Raji (cell line): ENCODE measurements around the gene PNKP.

Experiments used
- POLR2A ChIP-seq: IDR thresholded peaks from 2 replicates; pipeline ENCODE4 v1.6.1; 2011; ENCODE audit warnings: low read depth, low read length, control low read depth; ENCODE audit not compliant: insufficient read depth

Gene PNKP

GRCh38 chr19:49836176-49837008 lies 31.0 kb downstream of the PNKP start:
- no peak for TF ChIP-seq POLR2A

- no peak for TF ChIP-seq POLR2A
Observed at GRCh38 chr19:49835562-49835961, 31.8 kb downstream of the PNKP start.

- no peak for TF ChIP-seq POLR2A
Observed at GRCh38 chr19:49833599-49833998, 33.8 kb downstream of the PNKP start.

GRCh38 chr19:49832556-49832955 lies 34.8 kb downstream of the PNKP start:
- no peak for TF ChIP-seq POLR2A

GRCh38 chr19:49831592-49831991 lies 35.8 kb downstream of the PNKP start:
- no peak for TF ChIP-seq POLR2A

DNA sequence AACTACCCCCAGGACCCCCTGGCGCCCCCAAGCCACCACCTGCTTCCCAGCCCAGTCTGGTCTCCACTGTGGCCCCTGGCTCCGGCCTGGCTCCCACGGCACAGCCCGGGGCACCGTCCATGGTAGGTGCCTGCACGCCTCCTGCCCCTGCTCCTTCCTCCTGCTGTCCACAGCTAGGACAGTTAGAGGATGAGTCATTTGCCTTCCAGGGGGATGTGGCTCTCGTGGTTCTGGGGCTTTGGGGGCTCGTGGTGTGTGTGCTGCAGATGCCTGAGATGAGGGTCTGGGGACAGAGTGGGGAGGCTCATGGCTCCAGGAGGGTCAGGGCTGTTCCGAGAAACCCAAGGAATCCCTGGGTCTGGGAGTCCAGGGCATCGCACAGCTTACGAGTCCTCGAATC lies 36.6 kb downstream of the PNKP start:
- no peak for TF ChIP-seq POLR2A

DNA sequence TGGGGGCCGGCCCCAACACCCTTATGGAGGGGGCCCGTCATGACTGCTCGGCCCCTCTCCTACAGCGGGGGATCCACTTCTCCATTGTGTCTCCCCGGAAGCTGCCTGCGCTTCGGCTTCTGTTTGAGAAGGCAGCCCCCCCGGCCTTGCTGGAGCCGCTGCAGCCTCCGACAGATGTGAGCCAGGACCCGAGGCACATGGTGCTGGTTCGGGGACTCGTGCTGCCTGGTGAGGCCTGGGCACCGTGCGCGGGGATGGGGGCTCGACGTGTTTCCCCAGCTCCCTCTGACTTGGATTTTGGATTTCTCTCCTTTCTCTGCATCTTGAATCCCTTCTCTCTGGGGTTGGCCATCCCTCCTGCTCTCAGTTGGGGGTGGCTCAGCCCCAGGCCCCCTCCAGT lies 37.7 kb downstream of the PNKP start:
- no peak for TF ChIP-seq POLR2A

DNA sequence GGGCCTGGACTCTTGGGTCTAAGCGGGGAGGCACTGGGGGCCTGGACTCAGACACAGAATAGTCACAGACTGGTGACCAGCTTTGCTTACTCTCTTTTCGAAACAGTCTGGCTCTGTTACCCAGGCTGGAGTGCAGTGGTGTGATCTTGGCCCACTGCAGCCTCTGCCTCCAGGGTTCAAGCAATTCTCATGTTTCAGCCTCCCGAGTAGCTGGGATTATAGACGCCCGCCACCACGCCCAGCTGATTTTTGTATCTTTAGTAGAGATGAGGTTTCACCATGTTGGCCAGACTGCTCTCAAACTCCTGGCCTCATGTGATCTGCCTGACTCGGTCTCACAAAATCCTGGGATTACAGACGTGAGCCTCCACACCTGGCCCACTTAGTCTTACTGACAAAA lies 38.2 kb downstream of the PNKP start:
- no peak for TF ChIP-seq POLR2A

DNA sequence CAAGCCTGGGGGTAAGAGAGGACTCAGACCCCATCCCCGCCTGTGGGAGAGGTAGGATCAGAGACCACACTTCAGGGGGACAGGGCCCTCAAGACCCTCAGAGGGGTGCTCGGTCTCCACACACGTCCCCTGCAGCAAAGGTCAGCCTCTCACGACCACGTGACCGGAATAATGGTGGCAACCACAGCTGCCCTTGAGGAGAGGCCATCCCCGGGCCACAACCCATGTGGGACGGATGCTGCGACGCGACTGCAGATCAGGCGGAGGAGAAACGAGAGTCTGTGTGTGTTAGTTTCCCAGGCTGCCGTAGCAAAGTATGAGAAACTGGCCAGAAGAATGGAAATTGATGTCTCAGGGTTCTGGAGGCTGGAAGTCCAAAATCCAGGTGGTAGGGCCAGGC lies 40.3 kb downstream of the PNKP start:
- no peak for TF ChIP-seq POLR2A

DNA sequence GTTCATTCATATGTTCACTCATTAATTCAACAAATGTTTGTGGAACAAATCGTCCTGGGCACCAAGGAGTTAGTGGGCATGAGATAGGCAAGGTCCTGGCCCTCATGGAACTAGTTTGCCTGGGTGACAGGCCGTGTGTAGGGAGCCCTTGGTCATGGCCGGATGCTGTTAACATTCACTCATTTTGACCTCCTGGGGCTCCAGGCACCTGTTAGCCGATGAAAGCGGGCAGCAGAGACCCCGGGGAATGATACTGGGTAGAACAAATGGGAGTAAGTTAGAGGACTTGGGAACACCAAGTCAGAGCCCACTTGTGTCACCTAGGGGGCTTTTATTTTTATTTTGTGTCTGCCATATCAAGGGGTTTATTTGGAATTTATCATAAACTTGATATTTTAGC lies 42.7 kb downstream of the PNKP start:
- no peak for TF ChIP-seq POLR2A

- no peak for TF ChIP-seq POLR2A
Observed at GRCh38 chr19:49823472-49823871, 43.9 kb downstream of the PNKP start.

GRCh38 chr19:49820125-49820524 lies 47.3 kb downstream of the PNKP start:
- TF ChIP-seq POLR2A: no peak

GRCh38 chr19:49818649-49819370 lies 48.6 kb downstream of the PNKP start:
- TF ChIP-seq POLR2A: no peak

DNA sequence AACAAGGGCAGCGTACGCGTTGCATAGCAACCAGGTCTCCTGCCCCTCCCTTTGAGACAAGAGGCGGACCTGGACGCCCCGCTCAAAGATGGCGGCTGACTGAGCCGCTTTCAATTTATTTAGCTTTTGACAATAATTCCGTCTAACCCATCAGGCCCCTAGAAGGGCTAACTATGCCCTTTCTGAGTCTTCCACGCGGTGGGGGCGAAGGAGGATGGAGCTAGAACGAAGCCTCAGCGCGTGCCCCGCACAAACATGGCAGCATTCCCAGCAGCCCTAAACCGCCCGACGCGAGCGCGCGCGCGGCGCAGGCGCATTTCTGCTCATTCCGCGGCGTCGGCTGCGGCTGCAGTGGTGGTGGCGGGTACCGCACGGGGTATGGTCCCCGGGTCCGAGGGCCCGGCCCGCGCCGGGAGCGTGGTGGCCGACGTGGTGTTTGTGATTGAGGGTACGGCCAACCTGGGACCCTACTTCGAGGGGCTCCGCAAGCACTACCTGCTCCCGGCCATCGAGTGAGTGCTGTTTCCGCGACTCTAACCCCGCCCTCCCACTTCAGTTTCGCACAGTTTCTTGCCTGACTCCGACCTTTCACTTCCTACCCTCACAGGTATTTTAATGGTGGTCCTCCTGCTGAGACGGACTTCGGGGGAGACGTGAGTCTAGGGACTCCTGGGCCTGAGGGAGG lies 49.3 kb downstream of the PNKP start, which contains the start of gene MED25:
Gene MED25 (plus strand): TSS at position 326 of the 685 bp plus-strand sequence. CDS start 53 bp downstream, at position 379.
- TF ChIP-seq POLR2A: peak; percentile 96

GRCh38 chr19:49816590-49816989 lies 50.8 kb downstream of the PNKP start:
- no peak for TF ChIP-seq POLR2A

DNA sequence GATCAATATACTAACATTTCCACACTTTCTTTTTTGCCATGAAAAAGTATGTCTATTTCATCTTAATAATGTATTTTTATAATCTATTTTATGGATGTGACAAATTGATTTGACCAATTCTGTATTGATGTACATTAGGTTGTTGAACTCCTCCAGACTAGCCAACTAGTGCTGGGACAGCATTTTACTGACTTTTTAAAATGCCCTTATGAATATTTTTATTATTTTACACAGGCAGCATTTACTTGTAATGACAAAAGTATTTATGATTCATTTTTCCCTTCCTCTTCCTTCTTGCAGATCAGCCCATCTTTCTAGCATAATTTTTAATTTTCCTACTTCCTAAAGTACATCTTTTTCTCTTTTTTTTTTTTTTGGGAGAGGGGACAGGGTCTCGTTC lies 53.4 kb downstream of the PNKP start:
- no peak for TF ChIP-seq POLR2A
